GM19438 (cell line): ENCODE measurements around the gene ZNF429.
"Not testable (repeated sequence)": the region's sequence is repeated elsewhere in the genome, so short reads cannot be mapped to it uniquely, and the experiment has no call there.

Source experiments
- ATAC-seq: cut with Tn5 transposase; IDR thresholded peaks from one replicate; pipeline ENCODE4 v1.9.1; 2021; ENCODE audit warnings: low read depth; ENCODE audit not compliant: unreplicated experiment

The ZNF429 gene

GRCh38 chr19:21587549-21587948, 82.1 kb downstream of the ZNF429 start:
- ATAC-seq, result no peak

GRCh38 chr19:21588065-21588601, 82.7 kb downstream of the ZNF429 start:
- no peak for ATAC-seq

- no peak for ATAC-seq
These were observed 85.5 kb downstream of the ZNF429 start for GRCh38 chr19:21590867-21591266.

- ATAC-seq, result no peak
These were observed 87.6 kb downstream of the ZNF429 start for GRCh38 chr19:21593008-21593481.

- no peak for ATAC-seq
These were observed 88.1 kb downstream of the ZNF429 start for GRCh38 chr19:21593502-21593901.

GRCh38 chr19:21593934-21594820, 88.8 kb downstream of the ZNF429 start:
- ATAC-seq, result no peak

- no peak for ATAC-seq
These were observed 89.8 kb downstream of the ZNF429 start for GRCh38 chr19:21595185-21595584.

GRCh38 chr19:21602082-21602658, 96.8 kb downstream of the ZNF429 start:
- ATAC-seq, result no peak

- ATAC-seq, result not testable (repeated sequence)
These were observed 97.4 kb downstream of the ZNF429 start for GRCh38 chr19:21602659-21603430.

GRCh38 chr19:21603431-21604231, 98.2 kb downstream of the ZNF429 start:
- ATAC-seq, result no peak

- ATAC-seq, result no peak
These were observed 99.0 kb downstream of the ZNF429 start for GRCh38 chr19:21604351-21604926.
